ENCODE measurements around the gene MCOLN2.
"Not testable (repeated sequence)": the region's sequence is repeated elsewhere in the genome, so short reads cannot be mapped to it uniquely, and the experiment has no call there.

MCOLN2 gene

GRCh38 chr1:84941843-84942242 lies 55.1 kb downstream of the MCOLN2 start:
- no peak for DNase-seq (ENCODE audit: low read depth)

DNA sequence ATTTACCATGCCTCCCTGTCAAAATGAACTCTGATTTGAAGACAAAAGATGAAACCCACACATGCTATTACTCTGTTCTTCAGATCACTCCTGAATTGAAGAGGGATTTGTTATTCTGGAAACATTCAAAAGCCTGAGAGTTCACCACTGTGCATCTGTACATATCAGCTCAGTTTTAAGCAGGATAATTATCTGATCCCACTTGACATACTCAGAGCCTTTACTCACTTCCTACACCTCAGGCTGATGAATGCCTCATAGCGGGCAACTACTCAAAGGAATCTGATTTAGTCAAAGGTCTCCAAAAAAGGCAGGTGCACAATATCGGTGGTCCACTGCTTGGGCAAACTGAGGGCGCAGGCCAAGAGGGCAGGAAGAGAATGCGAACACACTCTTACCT lies 56.4 kb downstream of the MCOLN2 start:
- DNase-seq (ENCODE audit: low read depth), result peak; percentile 75

GRCh38 chr1:84939761-84940160 lies 57.2 kb downstream of the MCOLN2 start:
- DNase-seq (ENCODE audit: low read depth), result no peak

GRCh38 chr1:84939151-84939550 lies 57.8 kb downstream of the MCOLN2 start:
- no peak for DNase-seq (ENCODE audit: low read depth)

DNA sequence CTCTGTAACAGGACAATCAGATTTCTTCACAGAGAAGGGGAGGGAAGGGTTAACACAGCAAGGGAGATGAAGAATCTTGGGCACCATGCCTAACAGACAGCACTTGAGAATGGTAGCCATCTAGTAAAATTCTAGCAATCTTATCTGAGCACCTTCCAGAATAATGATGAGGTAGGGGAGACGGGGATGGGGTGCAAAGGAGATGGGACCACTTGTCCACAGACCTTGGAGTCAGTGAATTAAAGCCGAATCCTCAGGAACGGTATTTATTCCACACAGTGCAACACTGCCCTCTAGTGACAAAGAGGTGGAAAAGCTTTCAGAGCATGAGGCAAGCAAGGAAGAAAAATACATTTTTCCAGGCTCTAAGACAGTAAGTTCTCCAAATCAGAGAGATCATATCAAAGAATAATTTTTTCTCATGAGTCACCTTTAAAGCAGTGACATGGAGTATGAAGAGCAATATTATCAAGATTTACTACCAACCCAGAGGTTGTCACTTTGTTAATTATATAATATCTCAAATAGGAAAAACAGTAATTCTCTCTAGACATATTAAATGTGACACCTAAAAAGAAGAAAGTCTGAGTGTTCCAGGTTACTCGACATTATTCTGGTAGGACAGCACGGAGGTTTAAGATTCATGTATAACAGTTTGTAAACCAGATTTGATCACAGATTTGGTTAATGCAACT lies 60.6 kb downstream of the MCOLN2 start:
- DNase-seq (ENCODE audit: low read depth), result peak; percentile 79

GRCh38 chr1:84933011-84933611 lies 63.8 kb downstream of the MCOLN2 start:
- no peak for DNase-seq (ENCODE audit: low read depth)

GRCh38 chr1:84930831-84931230 lies 66.1 kb downstream of the MCOLN2 start:
- DNase-seq (ENCODE audit: low read depth), result no peak

DNA sequence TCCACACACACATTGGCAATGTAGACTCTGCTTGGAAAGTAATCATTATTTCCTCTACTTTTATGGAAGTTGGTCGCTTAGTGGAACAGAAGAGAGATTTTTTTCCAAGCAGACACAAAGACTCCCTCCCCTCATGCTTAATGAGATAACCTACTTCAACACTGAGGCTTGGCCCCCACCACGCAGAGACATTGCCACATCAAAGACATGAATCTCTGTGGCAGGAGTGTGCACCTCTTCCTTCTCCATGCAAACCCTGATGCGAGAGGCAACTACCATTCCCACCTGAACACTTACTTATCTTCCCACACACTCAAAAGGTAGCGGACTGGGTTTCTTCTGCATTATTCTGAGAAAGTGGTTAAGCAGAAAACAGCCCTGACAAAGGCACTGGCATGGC lies 66.6 kb downstream of the MCOLN2 start:
- no peak for DNase-seq (ENCODE audit: low read depth)

- no peak for DNase-seq (ENCODE audit: low read depth)
These were observed 67.3 kb downstream of the MCOLN2 start for GRCh38 chr1:84929581-84929980.

GRCh38 chr1:84928979-84929378 lies 67.9 kb downstream of the MCOLN2 start:
- DNase-seq (ENCODE audit: low read depth), result no peak

DNA sequence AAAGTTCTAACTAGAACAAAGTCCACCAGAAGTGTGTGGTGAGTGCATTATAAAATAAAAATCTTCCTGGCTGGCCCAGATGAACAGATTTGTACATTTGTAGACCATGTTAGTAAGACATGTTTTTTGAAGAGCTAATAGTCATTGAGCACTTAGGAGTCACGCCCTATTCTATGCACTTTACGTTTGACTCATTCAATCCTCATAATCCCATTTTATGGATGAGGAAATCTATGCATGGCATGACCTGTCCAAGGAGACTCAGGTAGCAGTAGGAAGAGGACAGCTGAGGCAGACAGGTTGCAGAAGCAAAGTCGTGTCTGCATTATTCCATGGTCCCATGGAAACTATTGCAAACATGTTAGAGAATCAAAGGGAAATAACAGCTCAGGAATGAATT lies 73.6 kb downstream of the MCOLN2 start:
- no peak for DNase-seq (ENCODE audit: low read depth)

- DNase-seq (ENCODE audit: low read depth), result no peak
These were observed 76.8 kb downstream of the MCOLN2 start for GRCh38 chr1:84920159-84920558.

DNA sequence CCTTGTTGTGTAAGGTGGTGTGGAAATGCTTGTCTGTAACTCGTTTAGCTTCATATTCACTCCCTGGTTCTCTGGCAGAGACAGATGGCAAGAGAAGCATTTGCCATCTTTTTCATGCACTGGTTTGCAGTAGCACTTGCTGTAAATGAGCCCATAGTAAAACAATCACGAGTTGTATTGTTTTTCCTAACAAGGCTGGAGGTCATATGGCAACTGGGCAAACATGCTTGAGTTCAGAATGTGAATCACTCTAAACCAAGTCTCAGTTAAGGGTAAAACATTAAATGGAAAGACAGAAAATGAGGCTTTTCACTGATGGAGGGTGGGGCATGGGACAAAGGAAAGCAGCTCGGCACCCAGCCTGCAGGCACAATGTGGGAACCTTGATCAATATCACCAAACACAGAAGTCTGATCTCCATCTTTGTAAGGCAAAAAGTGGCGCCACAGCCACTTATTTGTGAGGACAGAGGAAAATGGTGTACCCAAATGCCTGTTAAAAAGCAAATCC lies 77.4 kb downstream of the MCOLN2 start:
- DNase-seq (ENCODE audit: low read depth), result no peak

- DNase-seq (ENCODE audit: low read depth), result no peak
These were observed 78.1 kb downstream of the MCOLN2 start for GRCh38 chr1:84918726-84919336.

- DNase-seq (ENCODE audit: low read depth), result no peak
These were observed 80.0 kb downstream of the MCOLN2 start for GRCh38 chr1:84916897-84917296.

- no peak for DNase-seq (ENCODE audit: low read depth)
These were observed 83.4 kb downstream of the MCOLN2 start for GRCh38 chr1:84913555-84913892.

GRCh38 chr1:84912726-84913554 lies 84.0 kb downstream of the MCOLN2 start:
- DNase-seq (ENCODE audit: low read depth), result no peak

- DNase-seq (ENCODE audit: low read depth), result not testable (repeated sequence)
These were observed 88.0 kb downstream of the MCOLN2 start for GRCh38 chr1:84908746-84909464.

- DNase-seq (ENCODE audit: low read depth), result peak; percentile 88
These were observed 89.7 kb downstream of the MCOLN2 start for GRCh38 chr1:84907095-84907827.

DNA sequence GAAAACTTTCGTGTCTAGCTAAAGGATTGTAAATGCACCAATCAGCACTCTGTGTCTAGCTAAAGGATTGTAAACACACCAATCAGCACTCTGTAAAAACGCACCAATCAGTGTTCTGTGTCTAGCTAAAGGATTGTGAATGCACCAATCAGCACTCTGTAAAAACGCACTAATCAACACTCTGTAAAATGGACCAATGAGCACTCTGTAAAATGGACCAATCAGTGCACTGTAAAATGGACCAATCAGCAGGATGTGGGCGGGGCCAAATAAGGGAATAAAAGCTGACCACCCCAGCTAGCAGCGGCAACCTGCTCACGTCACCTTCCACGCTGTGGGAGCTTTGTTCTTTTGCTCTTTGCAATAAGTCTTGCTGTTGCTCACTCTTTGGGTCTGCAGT lies 94.2 kb downstream of the MCOLN2 start:
- DNase-seq (ENCODE audit: low read depth), result not testable (repeated sequence)

GRCh38 chr1:84899969-84900368 lies 96.9 kb downstream of the MCOLN2 start:
- no peak for DNase-seq (ENCODE audit: low read depth)

Measured in ELR (cell line).